HepG2 (cell line): Measurements from ENCODE around the gene TAPBP. TPM values are rescaled to one million over a fixed set of nuclear protein-coding genes. Genes with fewer than 3 reads are reported as not detected.

Experiments
- ATRX ChIP-seq: sonication (generic); formaldehyde crosslinking; IDR thresholded peaks from 2 replicates; pipeline ENCODE4 v1.4.0; 2020; ENCODE audit warnings: missing genetic modification reagents, borderline replicate concordance
- CENPT ChIP-seq: sonication (generic); formaldehyde crosslinking; IDR thresholded peaks from 2 replicates; pipeline ENCODE4 v1.8.0; 2022; ENCODE audit warnings: low read depth, mild to moderate bottlenecking, moderate library complexity, missing genetic modification reagents
- ELF3 ChIP-seq: IDR thresholded peaks from 2 replicates; pipeline ENCODE4 v1.6.1; 2016; ENCODE audit warnings: missing genetic modification reagents, missing compliant biosample characterization
- HNF4G ChIP-seq, 2 experiments: sonication (generic) in 1 of 2; formaldehyde crosslinking in 1 of 2; IDR thresholded peaks; 2 replicates each; pipeline versions ENCODE4 v1.4.0 to v1.6.1; 2011 to 2020; ENCODE audit warnings: borderline replicate concordance in 2 of 2, low read depth in 2 of 2, mild to moderate bottlenecking in 2 of 2, low read length in 1 of 2, missing genetic modification reagents in 1 of 2, moderate library complexity in 1 of 2
- HOXA9 ChIP-seq: sonication (generic); formaldehyde crosslinking; IDR thresholded peaks from 2 replicates; pipeline ENCODE4 v1.8.1; 2022; ENCODE audit warnings: missing genetic modification reagents, mild to moderate bottlenecking, moderate library complexity, borderline replicate concordance
- JUN ChIP-seq: sonication (generic); formaldehyde crosslinking; IDR thresholded peaks from 2 replicates; pipeline ENCODE4 v1.4.0; 2020; ENCODE audit warnings: mild to moderate bottlenecking, missing genetic modification reagents
- KDM3A ChIP-seq: IDR thresholded peaks from 2 replicates; pipeline ENCODE4 v1.6.1; 2018; ENCODE audit warnings: low read depth, missing compliant biosample characterization
- KLF9 ChIP-seq: IDR thresholded peaks from 2 replicates; pipeline ENCODE4 v1.6.1; 2016; ENCODE audit warnings: low read depth
- NFE2 ChIP-seq: sonication (generic); formaldehyde crosslinking; IDR thresholded peaks from 2 replicates; pipeline ENCODE4 v1.4.0; 2020; ENCODE audit warnings: missing genetic modification reagents
- PHF5A ChIP-seq: IDR thresholded peaks from one replicate; pipeline ENCODE4 v1.6.1; 2018; ENCODE audit warnings: low read depth, missing genetic modification reagents; ENCODE audit not compliant: unreplicated experiment
- RBM22 ChIP-seq: fragments of 200-400 bp; formaldehyde crosslinking; optimal IDR thresholded peaks from 2 replicates; pipeline ENCODE3; 2017; ENCODE audit warnings: mild to moderate bottlenecking, low read length, moderate library complexity
- STAT5B ChIP-seq: sonication (generic); formaldehyde crosslinking; IDR thresholded peaks from 2 replicates; pipeline ENCODE4 v1.4.0; 2020; ENCODE audit warnings: missing genetic modification reagents
- ZNF564 ChIP-seq: sonication (generic); formaldehyde crosslinking; IDR thresholded peaks from 2 replicates; pipeline ENCODE4 v1.8.1; 2023; ENCODE audit warnings: mild to moderate bottlenecking, missing genetic modification reagents
- ZNF629 ChIP-seq: sonication (generic); formaldehyde crosslinking; conservative IDR thresholded peaks from 2 replicates; pipeline ENCODE4 v1.5.0; 2020; ENCODE audit warnings: missing genetic modification reagents
- polyA plus RNA-seq, 8 experiments: library from polyadenylated mRNA; depleted of rRNA in 3 of 8; stranded (reverse) in 7 of 8; unstranded in 1 of 8; fragments of >200 nt; fragmentation: Illumina TruSeq in 4 of 8; extraction: Trizol in 4 of 8; gene quantifications; 2 replicates each; pipeline versions ENCODE4 v1.2.1 to v1.2.3, GENCODE V29; 2011 to 2016; ENCODE audit warnings: low read depth in 4 of 8, missing spikeins in 1 of 8, mixed read lengths in 1 of 8; ENCODE audit not compliant: insufficient read depth in 1 of 8
- total RNA-seq, 5 experiments: library from RNA; depleted of rRNA; stranded (reverse); fragments of >200 nt; fragmentation: Illumina TruSeq; extraction: Trizol; gene quantifications; 2 replicates each; pipeline ENCODE4 v1.2.3, GENCODE V29; 2016; ENCODE audit warnings: low read depth in 1 of 5
- TF ChIP-seq, protein P1 (sequence below): sonication (generic); formaldehyde crosslinking; IDR thresholded peaks from 2 replicates; pipeline ENCODE4; 2020; ENCODE audit warnings: missing genetic modification reagents, mild to moderate bottlenecking, borderline replicate concordance
- TF ChIP-seq, protein P2 (sequence below): sonication (generic); formaldehyde crosslinking; IDR thresholded peaks from 2 replicates; pipeline ENCODE4 v1.8.0; 2022; ENCODE audit warnings: missing genetic modification reagents, mild to moderate bottlenecking, borderline replicate concordance
- TF ChIP-seq, protein P3 (sequence below): IDR thresholded peaks from 2 replicates; pipeline ENCODE4 v1.6.1; 2018; ENCODE audit warnings: missing genetic modification reagents
- TF ChIP-seq, protein P4 (sequence below): IDR thresholded peaks from 2 replicates; pipeline ENCODE4 v1.6.1; 2016

TAPBP gene
- total and polyA plus RNA-seq, 2 of the 13 experiments (the other 11 are each of a cell fraction or from before 2014, with no cell fraction given): 27.4 to 32.3 TPM

DNA sequence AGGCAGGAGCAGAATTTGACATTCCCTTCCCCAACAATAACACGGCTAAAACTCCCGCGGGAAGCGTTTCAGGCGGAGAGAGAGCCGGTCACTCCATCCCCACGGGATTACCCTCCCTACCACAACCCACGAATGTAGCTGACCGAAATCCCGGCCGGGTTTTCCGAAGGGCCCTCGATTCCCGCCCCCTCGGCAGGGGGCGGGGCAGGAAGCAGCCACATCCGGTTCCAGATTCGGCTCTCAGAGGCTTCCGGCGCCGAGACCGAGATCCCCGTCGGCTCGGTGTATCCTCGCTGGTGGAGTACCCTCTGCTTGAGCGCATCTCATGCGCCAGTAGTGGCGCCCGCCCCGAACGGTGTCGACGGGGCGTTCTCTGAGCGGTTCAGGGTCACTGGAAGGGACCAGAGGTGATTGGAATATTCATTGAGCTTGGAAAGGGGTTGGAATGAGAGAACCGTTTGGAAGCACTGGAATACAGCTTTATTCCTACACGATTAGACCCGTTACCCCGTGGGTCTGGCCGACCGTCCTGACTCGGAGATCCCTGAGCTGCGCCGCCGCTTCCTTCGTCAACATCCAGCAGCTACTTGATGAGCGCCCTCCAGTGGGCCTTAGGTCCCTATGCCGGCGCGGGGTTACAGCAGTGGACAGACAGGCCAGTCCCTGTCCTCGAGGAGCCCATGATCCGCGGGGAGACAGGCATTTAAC is 14.5 kb downstream of the TAPBP start (continued):
- TF ChIP-seq, protein P1, sequence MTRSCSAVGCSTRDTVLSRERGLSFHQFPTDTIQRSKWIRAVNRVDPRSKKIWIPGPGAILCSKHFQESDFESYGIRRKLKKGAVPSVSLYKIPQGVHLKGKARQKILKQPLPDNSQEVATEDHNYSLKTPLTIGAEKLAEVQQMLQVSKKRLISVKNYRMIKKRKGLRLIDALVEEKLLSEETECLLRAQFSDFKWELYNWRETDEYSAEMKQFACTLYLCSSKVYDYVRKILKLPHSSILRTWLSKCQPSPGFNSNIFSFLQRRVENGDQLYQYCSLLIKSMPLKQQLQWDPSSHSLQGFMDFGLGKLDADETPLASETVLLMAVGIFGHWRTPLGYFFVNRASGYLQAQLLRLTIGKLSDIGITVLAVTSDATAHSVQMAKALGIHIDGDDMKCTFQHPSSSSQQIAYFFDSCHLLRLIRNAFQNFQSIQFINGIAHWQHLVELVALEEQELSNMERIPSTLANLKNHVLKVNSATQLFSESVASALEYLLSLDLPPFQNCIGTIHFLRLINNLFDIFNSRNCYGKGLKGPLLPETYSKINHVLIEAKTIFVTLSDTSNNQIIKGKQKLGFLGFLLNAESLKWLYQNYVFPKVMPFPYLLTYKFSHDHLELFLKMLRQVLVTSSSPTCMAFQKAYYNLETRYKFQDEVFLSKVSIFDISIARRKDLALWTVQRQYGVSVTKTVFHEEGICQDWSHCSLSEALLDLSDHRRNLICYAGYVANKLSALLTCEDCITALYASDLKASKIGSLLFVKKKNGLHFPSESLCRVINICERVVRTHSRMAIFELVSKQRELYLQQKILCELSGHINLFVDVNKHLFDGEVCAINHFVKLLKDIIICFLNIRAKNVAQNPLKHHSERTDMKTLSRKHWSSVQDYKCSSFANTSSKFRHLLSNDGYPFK (CRISPR knock-in tag): peak; percentile 88
- TF ChIP-seq, protein P2, sequence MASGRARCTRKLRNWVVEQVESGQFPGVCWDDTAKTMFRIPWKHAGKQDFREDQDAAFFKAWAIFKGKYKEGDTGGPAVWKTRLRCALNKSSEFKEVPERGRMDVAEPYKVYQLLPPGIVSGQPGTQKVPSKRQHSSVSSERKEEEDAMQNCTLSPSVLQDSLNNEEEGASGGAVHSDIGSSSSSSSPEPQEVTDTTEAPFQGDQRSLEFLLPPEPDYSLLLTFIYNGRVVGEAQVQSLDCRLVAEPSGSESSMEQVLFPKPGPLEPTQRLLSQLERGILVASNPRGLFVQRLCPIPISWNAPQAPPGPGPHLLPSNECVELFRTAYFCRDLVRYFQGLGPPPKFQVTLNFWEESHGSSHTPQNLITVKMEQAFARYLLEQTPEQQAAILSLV (CRISPR knock-in tag): no peak; the same call in 1 of the 2 replicates
- TF ChIP-seq KDM3A (CRISPR knock-in tag) (peak; percentile 24; the same call in 1 of the 2 replicates), HOXA9 (CRISPR knock-in tag) (peak; percentile 68; the same call in 1 of the 2 replicates), ATRX (CRISPR knock-in tag) (no peak), STAT5B (CRISPR knock-in tag) (peak; percentile 64; the same call in 1 of the 2 replicates), HNF4G (IDR thresholded peaks at IDR 0.05; ENCODE audit: borderline replicate concordance, low read depth, low read length) (peak; percentile 64; the same call in 1 of the 2 replicates), HNF4G (CRISPR knock-in tag; IDR thresholded peaks at IDR 0.05; ENCODE audit: borderline replicate concordance, low read depth) (peak; percentile 29; the same call in 1 of the 2 replicates), CENPT (no peak; the same call in 1 of the 2 replicates), ZNF629 (CRISPR knock-in tag) (peak; percentile 49; the same call in 1 of the 2 replicates), ZNF564 (CRISPR knock-in tag) (no peak), JUN (CRISPR knock-in tag) (peak; percentile 47; the same call in 1 of the 2 replicates), PHF5A (peak; percentile 16), RBM22 (peak; percentile 89), KLF9 (CRISPR knock-in tag) (peak; percentile 96; the same call in 1 of the 2 replicates), ELF3 (peak; percentile 82), NFE2 (CRISPR knock-in tag) (no peak)
- TF ChIP-seq, protein P3, sequence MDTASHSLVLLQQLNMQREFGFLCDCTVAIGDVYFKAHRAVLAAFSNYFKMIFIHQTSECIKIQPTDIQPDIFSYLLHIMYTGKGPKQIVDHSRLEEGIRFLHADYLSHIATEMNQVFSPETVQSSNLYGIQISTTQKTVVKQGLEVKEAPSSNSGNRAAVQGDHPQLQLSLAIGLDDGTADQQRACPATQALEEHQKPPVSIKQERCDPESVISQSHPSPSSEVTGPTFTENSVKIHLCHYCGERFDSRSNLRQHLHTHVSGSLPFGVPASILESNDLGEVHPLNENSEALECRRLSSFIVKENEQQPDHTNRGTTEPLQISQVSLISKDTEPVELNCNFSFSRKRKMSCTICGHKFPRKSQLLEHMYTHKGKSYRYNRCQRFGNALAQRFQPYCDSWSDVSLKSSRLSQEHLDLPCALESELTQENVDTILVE (CRISPR knock-in tag): peak; percentile 93
- TF ChIP-seq, protein P4, sequence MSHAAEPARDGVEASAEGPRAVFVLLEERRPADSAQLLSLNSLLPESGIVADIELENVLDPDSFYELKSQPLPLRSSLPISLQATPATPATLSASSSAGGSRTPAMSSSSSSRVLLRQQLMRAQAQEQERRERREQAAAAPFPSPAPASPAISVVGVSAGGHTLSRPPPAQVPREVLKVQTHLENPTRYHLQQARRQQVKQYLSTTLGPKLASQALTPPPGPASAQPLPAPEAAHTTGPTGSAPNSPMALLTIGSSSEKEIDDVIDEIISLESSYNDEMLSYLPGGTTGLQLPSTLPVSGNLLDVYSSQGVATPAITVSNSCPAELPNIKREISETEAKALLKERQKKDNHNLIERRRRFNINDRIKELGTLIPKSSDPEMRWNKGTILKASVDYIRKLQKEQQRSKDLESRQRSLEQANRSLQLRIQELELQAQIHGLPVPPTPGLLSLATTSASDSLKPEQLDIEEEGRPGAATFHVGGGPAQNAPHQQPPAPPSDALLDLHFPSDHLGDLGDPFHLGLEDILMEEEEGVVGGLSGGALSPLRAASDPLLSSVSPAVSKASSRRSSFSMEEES: peak; percentile 48
